ENCODE measurements around the gene GNGT1.

DNA sequence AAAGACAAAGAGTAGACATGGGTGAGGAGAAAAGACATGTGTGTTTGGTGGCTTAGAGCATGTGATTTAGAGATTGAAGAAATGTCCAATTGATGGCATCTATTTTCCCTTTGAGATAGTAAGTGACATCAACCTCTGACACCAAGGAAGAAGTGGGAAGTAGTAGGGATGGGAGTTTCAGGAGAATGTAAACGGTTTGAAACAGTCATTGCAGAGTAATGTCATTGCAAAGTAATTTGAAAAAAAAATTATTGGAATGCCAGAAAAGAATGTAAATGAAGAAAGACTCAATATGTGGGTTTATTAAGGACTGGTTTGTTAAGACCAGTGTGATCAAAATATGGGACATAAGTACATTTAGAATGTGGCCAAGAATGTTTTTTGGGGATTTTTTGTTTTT lies 41.7 kb downstream of the GNGT1 start:
- no peak for TF ChIP-seq CTCF (IDR thresholded peaks at IDR 0.05)
- TF ChIP-seq POLR2A (IDR thresholded peaks at IDR 0.05) = no peak
